WTC11 (cell line): ENCODE measurements around the gene MAML2. TPM values are rescaled to one million over a fixed set of nuclear protein-coding genes. Genes with fewer than 3 reads are reported as not detected.

Experiments used
- ATAC-seq: fragments of 200-7000 bp; cut with Tn5 transposase; 2 replicates; pipeline ENCODE4 v1.10.0; 2021; ENCODE audit warnings: mild to moderate bottlenecking, moderate library complexity
- CTCF ChIA-PET: fragments of 300-600 bp; sonication (Branson Sonifier 250); formaldehyde crosslinking; loops from one replicate; lab custom pipeline; 2021; ENCODE audit warnings: antibody characterized with exemption; lab: Charles Lee
- POLR2A ChIA-PET: fragments of 350-600 bp; sonication (Branson Sonifier 250); formaldehyde crosslinking; loops from one replicate; lab custom pipeline; 2021; ENCODE audit warnings: antibody characterized with exemption; lab: Charles Lee
- DNase-seq: peaks from one replicate; pipeline ENCODE4 v3.0.0; 2021; ENCODE audit warnings: low spot score
- H3K27ac Mint-ChIP-seq: 2 replicates; pipeline ENCODE4 v1.8.0; 2021; ENCODE audit warnings: mixed read lengths
- H3K27me3 Mint-ChIP-seq: 2 replicates; pipeline ENCODE4 v1.8.0; 2021; ENCODE audit warnings: low read depth, mild to moderate bottlenecking, moderate library complexity, mixed read lengths
- H3K36me3 Mint-ChIP-seq: 2 replicates; pipeline ENCODE4 v1.8.0; 2021; ENCODE audit warnings: mixed read lengths
- H3K4me1 Mint-ChIP-seq: 2 replicates; pipeline ENCODE4 v1.8.0; 2022; ENCODE audit warnings: mixed read lengths
- H3K4me3 Mint-ChIP-seq: 2 replicates; pipeline ENCODE4 v1.8.0; 2021; ENCODE audit warnings: mild to moderate bottlenecking, moderate library complexity, mixed read lengths
- H3K9me3 Mint-ChIP-seq: 2 replicates; pipeline ENCODE4 v1.8.0; 2021; ENCODE audit warnings: mixed read lengths
- CREM ChIP-seq: sonication (generic); formaldehyde crosslinking; IDR thresholded peaks from 2 replicates; pipeline ENCODE4 v1.8.1; 2022; ENCODE audit warnings: mild to moderate bottlenecking, missing genetic modification reagents, moderate library complexity
- E2F5 ChIP-seq: sonication (generic); formaldehyde crosslinking; IDR thresholded peaks from 2 replicates; pipeline ENCODE4 v1.8.1; 2022; ENCODE audit warnings: mild to moderate bottlenecking, moderate library complexity, missing genetic modification reagents
- EMX1 ChIP-seq: fragments of 250-450 bp; sonication (Bioruptor Pico); IDR thresholded peaks from 2 replicates; pipeline ENCODE4 v1.8.0; 2021; ENCODE audit warnings: mild to moderate bottlenecking
- ERG ChIP-seq: fragments of 250-450 bp; sonication (Bioruptor Pico); IDR thresholded peaks from 2 replicates; pipeline ENCODE4 v1.8.0; 2021; ENCODE audit warnings: mild to moderate bottlenecking
- FOXP4 ChIP-seq: sonication (generic); formaldehyde crosslinking; IDR thresholded peaks from 2 replicates; pipeline ENCODE4 v1.8.0; 2022; ENCODE audit warnings: mild to moderate bottlenecking, missing genetic modification reagents
- GRHL2 ChIP-seq: fragments of 250-450 bp; sonication (Bioruptor Pico); IDR thresholded peaks from 2 replicates; pipeline ENCODE4 v1.8.0; 2022; ENCODE audit warnings: mild to moderate bottlenecking, moderate library complexity; ENCODE audit not compliant: insufficient replicate concordance, severe bottlenecking
- IRF1 ChIP-seq: sonication (generic); formaldehyde crosslinking; IDR thresholded peaks from 2 replicates; pipeline ENCODE4 v1.8.0; 2023; ENCODE audit warnings: missing genetic modification reagents
- JAZF1 ChIP-seq: fragments of 250-450 bp; sonication (Bioruptor Pico); IDR thresholded peaks from 2 replicates; pipeline ENCODE4 v1.9.0; 2021; ENCODE audit warnings: moderate library complexity, mild to moderate bottlenecking, inconsistent platforms
- PRDM15 ChIP-seq: sonication (generic); formaldehyde crosslinking; IDR thresholded peaks from 2 replicates; pipeline ENCODE4 v1.8.0; 2022; ENCODE audit warnings: missing genetic modification reagents
- SMAD3 ChIP-seq: sonication (generic); formaldehyde crosslinking; IDR thresholded peaks from 2 replicates; pipeline ENCODE4 v1.8.0; 2022; ENCODE audit warnings: missing genetic modification reagents, mild to moderate bottlenecking, borderline replicate concordance
- SMAD4 ChIP-seq: sonication (generic); formaldehyde crosslinking; IDR thresholded peaks from 2 replicates; pipeline ENCODE4 v1.8.0; 2022; ENCODE audit warnings: mild to moderate bottlenecking, missing genetic modification reagents
- SP1 ChIP-seq: sonication (generic); formaldehyde crosslinking; conservative IDR thresholded peaks from 2 replicates; pipeline ENCODE4 v1.8.1; 2022; ENCODE audit warnings: missing genetic modification reagents
- TEAD1 ChIP-seq: sonication (generic); formaldehyde crosslinking; IDR thresholded peaks from 2 replicates; pipeline ENCODE4 v1.8.0; 2022; ENCODE audit warnings: mild to moderate bottlenecking, missing genetic modification reagents
- TEAD4 ChIP-seq: sonication (generic); formaldehyde crosslinking; IDR thresholded peaks from 2 replicates; pipeline ENCODE4 v1.8.0; 2022; ENCODE audit warnings: mild to moderate bottlenecking, missing genetic modification reagents
- ZBTB21 ChIP-seq: sonication (generic); formaldehyde crosslinking; IDR thresholded peaks from 2 replicates; pipeline ENCODE4 v1.8.1; 2023; ENCODE audit warnings: mild to moderate bottlenecking, missing genetic modification reagents, borderline replicate concordance
- ZBTB43 ChIP-seq: sonication (generic); formaldehyde crosslinking; IDR thresholded peaks from 2 replicates; pipeline ENCODE4 v1.8.1; 2023; ENCODE audit warnings: mild to moderate bottlenecking, missing genetic modification reagents
- ZNF138 ChIP-seq: sonication (generic); formaldehyde crosslinking; conservative IDR thresholded peaks from 2 replicates; pipeline ENCODE4 v1.8.1; 2022; ENCODE audit warnings: mild to moderate bottlenecking, moderate library complexity, missing genetic modification reagents
- total RNA-seq: library from RNA; stranded (reverse); gene quantifications from 3 replicates; pipeline ENCODE4 v1.2.3, GENCODE V29; 2021
- TF ChIP-seq, protein P1 (sequence below): sonication (generic); formaldehyde crosslinking; conservative IDR thresholded peaks from 2 replicates; pipeline ENCODE4 v1.8.1; 2022; ENCODE audit warnings: mild to moderate bottlenecking, missing genetic modification reagents
- TF ChIP-seq, protein P2 (sequence below): sonication (generic); formaldehyde crosslinking; IDR thresholded peaks from 2 replicates; pipeline ENCODE4 v1.8.0; 2022; ENCODE audit warnings: mild to moderate bottlenecking, missing genetic modification reagents
- TF ChIP-seq, protein P3 (sequence below): fragments of 250-450 bp; sonication (Bioruptor Pico); IDR thresholded peaks from 2 replicates; pipeline ENCODE4 v1.9.0; 2021; ENCODE audit warnings: mild to moderate bottlenecking

The MAML2 gene
- total RNA-seq, 1 experiment from 2014 or later, result 8.1 TPM

- no peak for TF ChIP-seq E2F5
- TF ChIP-seq FOXP4 (CRISPR knock-in tag), result no peak
- TF ChIP-seq, protein P1, sequence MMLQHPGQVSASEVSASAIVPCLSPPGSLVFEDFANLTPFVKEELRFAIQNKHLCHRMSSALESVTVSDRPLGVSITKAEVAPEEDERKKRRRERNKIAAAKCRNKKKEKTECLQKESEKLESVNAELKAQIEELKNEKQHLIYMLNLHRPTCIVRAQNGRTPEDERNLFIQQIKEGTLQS (CRISPR knock-in tag), result no peak
- TF ChIP-seq, protein P2, sequence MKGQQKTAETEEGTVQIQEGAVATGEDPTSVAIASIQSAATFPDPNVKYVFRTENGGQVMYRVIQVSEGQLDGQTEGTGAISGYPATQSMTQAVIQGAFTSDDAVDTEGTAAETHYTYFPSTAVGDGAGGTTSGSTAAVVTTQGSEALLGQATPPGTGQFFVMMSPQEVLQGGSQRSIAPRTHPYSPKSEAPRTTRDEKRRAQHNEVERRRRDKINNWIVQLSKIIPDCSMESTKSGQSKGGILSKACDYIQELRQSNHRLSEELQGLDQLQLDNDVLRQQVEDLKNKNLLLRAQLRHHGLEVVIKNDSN (CRISPR knock-in tag), result no peak
- TF ChIP-seq ZBTB21, result no peak
Observed at GRCh38 chr11:96196181-96196662, 146.8 kb downstream of the MAML2 start (continued).

DNA sequence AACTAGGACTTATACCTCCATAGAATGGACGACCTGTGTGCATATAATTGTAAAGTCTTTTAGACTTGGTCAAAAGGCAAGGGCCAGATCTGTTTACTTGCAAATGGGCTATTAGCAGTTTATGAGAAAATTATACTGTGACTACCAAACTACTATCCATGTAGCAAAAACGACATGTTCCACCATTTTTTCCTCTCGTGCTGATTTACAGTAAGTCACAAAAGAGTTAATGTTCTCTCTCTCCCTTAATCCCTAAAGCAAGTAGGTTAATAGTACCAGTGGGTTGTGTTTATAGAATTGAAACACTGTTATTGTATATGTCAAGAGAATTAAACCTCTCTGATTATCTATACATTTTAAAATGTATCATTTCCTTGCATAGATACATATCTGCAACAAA, 147.3 kb downstream of the MAML2 start:
- H3K9me3 Mint-ChIP-seq, result peaks cover 15% of the 10 kb centered on the region; the same call in 1 of the 2 replicates
- no peak overlapping the region for H3K4me3 Mint-ChIP-seq
- ATAC-seq (no peak), DNase-seq (no peak)
- H3K27me3 Mint-ChIP-seq, result no peaks in the 10 kb centered on the region
- POLR2A ChIA-PET, result no interaction called here
- CTCF ChIA-PET, result interaction anchor here (1.4 to 2.1 kb wide), 2 partner anchors 148 to 360 kb away, joined by 3 to 11 read pairs; partner anchors contain the start of gene MAML2
- H3K36me3 Mint-ChIP-seq, result peaks cover 6% of the 10 kb centered on the region
- H3K27ac Mint-ChIP-seq, result peak overlapping the region; percentile 58
- TF ChIP-seq ZBTB43 (CRISPR knock-in tag), result no peak
- TF ChIP-seq SMAD4 (CRISPR knock-in tag), result no peak
- TF ChIP-seq SP1 (CRISPR knock-in tag), result no peak
- H3K4me1 Mint-ChIP-seq, result peaks cover 73% of the 10 kb centered on the region

GRCh38 chr11:96194581-96195374, 148.2 kb downstream of the MAML2 start:
- ChIA-PET POLR2A (no interaction called here), CTCF (interaction anchor here (0.8 to 2.1 kb wide), 3 partner anchors 140 to 359 kb away, joined by 3 to 11 read pairs (median 3); partner anchors contain the start of gene MAML2)
- ATAC-seq (no peak; the same call in 1 of the 2 replicates), DNase-seq (no peak)
- Mint-ChIP-seq H3K9me3 (peaks cover 15% of the 10 kb centered on the region; the same call in 1 of the 2 replicates), H3K36me3 (peaks cover 6% of the 10 kb centered on the region), H3K27ac (peak overlapping the region; percentile 58), H3K27me3 (no peaks in the 10 kb centered on the region), H3K4me3 (no peak overlapping the region), H3K4me1 (peaks cover 72% of the 10 kb centered on the region)
- TF ChIP-seq JAZF1, result no peak
- no peak for TF ChIP-seq IRF1 (CRISPR knock-in tag)
- TF ChIP-seq ZNF138, result no peak
- TF ChIP-seq, protein P3, sequence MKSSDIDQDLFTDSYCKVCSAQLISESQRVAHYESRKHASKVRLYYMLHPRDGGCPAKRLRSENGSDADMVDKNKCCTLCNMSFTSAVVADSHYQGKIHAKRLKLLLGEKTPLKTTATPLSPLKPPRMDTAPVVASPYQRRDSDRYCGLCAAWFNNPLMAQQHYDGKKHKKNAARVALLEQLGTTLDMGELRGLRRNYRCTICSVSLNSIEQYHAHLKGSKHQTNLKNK, result no peak
- TF ChIP-seq TEAD4, result no peak
- no peak for TF ChIP-seq TEAD1 (CRISPR knock-in tag)
- no peak for TF ChIP-seq PRDM15
- no peak for TF ChIP-seq ZBTB21
- no peak for TF ChIP-seq ERG (CRISPR knock-in tag)
- TF ChIP-seq CREM, result no peak
- no peak for TF ChIP-seq SMAD3
- TF ChIP-seq GRHL2 (CRISPR knock-in tag), result no peak
- no peak for TF ChIP-seq EMX1 (CRISPR knock-in tag)
